H1 (cell line): ENCODE data around the gene KCNT1. TPM values are rescaled to one million over a fixed set of nuclear protein-coding genes. Genes with fewer than 3 reads are reported as not detected.
A peak's percentile ranks its signal among the peaks of the same experiment; 100 is the strongest.

Experiments
- CTCF ChIA-PET: fragments of 300-600 bp; sonication (Branson Sonifier 250); formaldehyde crosslinking; loops from one replicate; lab custom pipeline; 2021; ENCODE audit not compliant: partially characterized antibody; lab: Charles Lee
- POLR2A ChIA-PET: fragments of 300-600 bp; sonication (Branson Sonifier 250); formaldehyde crosslinking; loops from one replicate; lab custom pipeline; 2021; ENCODE audit warnings: inconsistent platforms; ENCODE audit not compliant: partially characterized antibody; lab: Charles Lee
- DNase-seq, 2 experiments: peaks; one replicate each; pipeline versions ENCODE4 v3.0.0 to v3.0.0-alpha.2; 2010 to 2022; ENCODE audit warnings: low spot score in 2 of 2, low read depth in 1 of 2, mixed read lengths in 1 of 2
- FAIRE-seq: peaks from 2 replicates; lab custom pipeline; 2011; peaks lifted over from hg19 to GRCh38; lab: Jason Lieb, UNC
- H2AFZ ChIP-seq: 2 replicates; pipeline ENCODE4 v1.8.1; 2012; ENCODE audit warnings: low read length, inconsistent platforms
- H2AK5ac ChIP-seq: 2 replicates; pipeline ENCODE4 v1.6.1; 2013; ENCODE audit warnings: low read depth, low read length
- H2BK120ac ChIP-seq: replicated peaks from 2 replicates; pipeline ENCODE3; 2013; ENCODE audit warnings: low read depth, low read length, inconsistent platforms
- H2BK12ac ChIP-seq: 2 replicates; pipeline ENCODE4 v1.6.1; 2013; ENCODE audit warnings: low read depth, low read length
- H2BK15ac ChIP-seq: 2 replicates; pipeline ENCODE4 v1.6.1; 2013; ENCODE audit warnings: low read length
- H2BK20ac ChIP-seq: 2 replicates; pipeline ENCODE4 v1.6.1; 2013; ENCODE audit warnings: low read length
- H2BK5ac ChIP-seq: 2 replicates; pipeline ENCODE4 v1.6.1; 2013; ENCODE audit warnings: low read depth, low read length
- H3K14ac ChIP-seq: 2 replicates; pipeline ENCODE4 v1.6.1; 2013; ENCODE audit warnings: inconsistent platforms; ENCODE audit not compliant: insufficient read length
- H3K18ac ChIP-seq: 2 replicates; pipeline ENCODE4 v1.6.1; 2013; ENCODE audit warnings: low read length; ENCODE audit errors: extremely low read depth
- H3K23ac ChIP-seq: 2 replicates; pipeline ENCODE4 v1.6.1; 2013; ENCODE audit warnings: inconsistent platforms; ENCODE audit not compliant: insufficient read length
- H3K23me2 ChIP-seq: 2 replicates; pipeline ENCODE4 v1.6.1; 2013; ENCODE audit warnings: low read depth, low read length
- H3K27ac ChIP-seq: 2 replicates; pipeline ENCODE4 v1.6.1; 2011; ENCODE audit warnings: low read depth, low read length, inconsistent platforms
- H3K27me3 ChIP-seq, 4 experiments: replicated peaks in 1 of 4; 1 replicate in 1 of 4; 2 replicates in 3 of 4; pipeline versions ENCODE4 v1.6.1 to v1.8.1; 2011 to 2013; ENCODE audit warnings: low read length in 3 of 4, mild to moderate bottlenecking in 3 of 4, inconsistent platforms in 2 of 4, mixed read lengths in 2 of 4, moderate library complexity in 1 of 4; ENCODE audit not compliant: control insufficient read depth in 3 of 4, insufficient read depth in 3 of 4; ENCODE audit errors: extremely low read depth in 1 of 4
- H3K36me3 ChIP-seq, 4 experiments: 2 replicates each; pipeline versions ENCODE4 v1.6.1 to v1.8.1; 2011 to 2013; ENCODE audit warnings: mild to moderate bottlenecking in 4 of 4, low read length in 3 of 4, moderate library complexity in 2 of 4, control low read depth in 1 of 4, inconsistent platforms in 1 of 4; ENCODE audit not compliant: insufficient read depth in 4 of 4, control insufficient read depth in 2 of 4
- H3K4ac ChIP-seq: replicated peaks from 2 replicates; pipeline ENCODE3; 2013; ENCODE audit warnings: low read length, low read depth, mixed read lengths, inconsistent platforms; ENCODE audit not compliant: insufficient read length
- H3K4me1 ChIP-seq, 4 experiments: replicated peaks in 1 of 4; 1 replicate in 1 of 4; 2 replicates in 3 of 4; pipeline versions ENCODE4 v1.6.1 to v1.8.1; 2011 to 2013; ENCODE audit warnings: low read length in 3 of 4, inconsistent platforms in 2 of 4, mixed read lengths in 1 of 4; ENCODE audit not compliant: insufficient read depth in 4 of 4, control insufficient read depth in 3 of 4
- H3K4me2 ChIP-seq, 2 experiments: 2 replicates each; pipeline versions ENCODE4 v1.6.1 to v1.8.1; 2011 to 2013; ENCODE audit warnings: low read depth in 2 of 2, low read length in 2 of 2, control low read depth in 1 of 2, inconsistent platforms in 1 of 2, mild to moderate bottlenecking in 1 of 2; ENCODE audit not compliant: insufficient read depth in 1 of 2
- H3K4me3 ChIP-seq, 4 experiments: fragments of 200-600, 300-600 bp in 1 of 4; sonication (generic), shearing (Covaris generic), sonication (Bioruptor Twin) in 1 of 4; 2 replicates each; pipeline versions ENCODE4 v1.5.1 to v1.8.1; 2011 to 2016; ENCODE audit warnings: low read length in 4 of 4, low read depth in 3 of 4, control low read depth in 2 of 4, inconsistent platforms in 2 of 4, mild to moderate bottlenecking in 2 of 4, mixed read lengths in 1 of 4, moderate library complexity in 1 of 4; ENCODE audit not compliant: insufficient read depth in 2 of 4; ENCODE audit errors: extremely low read depth in 1 of 4
- H3K56ac ChIP-seq: replicated peaks from 2 replicates; pipeline ENCODE3; 2013; ENCODE audit warnings: low read depth, mild to moderate bottlenecking, mixed read lengths, low read length, inconsistent platforms; ENCODE audit not compliant: insufficient read length
- H3K79me1 ChIP-seq: 2 replicates; pipeline ENCODE4 v1.6.1; 2013; ENCODE audit warnings: low read depth, low read length, control low read depth
- H3K79me2 ChIP-seq, 2 experiments: 2 replicates each; pipeline versions ENCODE4 v1.6.1 to v1.8.1; 2012 to 2013; ENCODE audit warnings: low read length in 2 of 2, mild to moderate bottlenecking in 2 of 2, inconsistent platforms in 1 of 2; ENCODE audit not compliant: insufficient read depth in 2 of 2, control insufficient read depth in 1 of 2
- H3K9ac ChIP-seq, 4 experiments: replicated peaks in 1 of 4; 1 replicate in 1 of 4; 2 replicates in 3 of 4; pipeline versions ENCODE4 v1.6.1 to v1.8.1; 2011 to 2013; ENCODE audit warnings: low read depth in 3 of 4, low read length in 3 of 4, control low read depth in 2 of 4, mild to moderate bottlenecking in 2 of 4, moderate library complexity in 2 of 4, inconsistent platforms in 1 of 4; ENCODE audit errors: extremely low read depth in 1 of 4
- H3K9me3 ChIP-seq, 2 experiments: 2 replicates each; pipeline versions ENCODE4 v1.6.1 to v1.8.1; 2012 to 2013; ENCODE audit warnings: mild to moderate bottlenecking in 2 of 2, moderate library complexity in 2 of 2, control low read depth in 1 of 2, inconsistent platforms in 1 of 2, low read depth in 1 of 2, low read length in 1 of 2, mixed read lengths in 1 of 2; ENCODE audit not compliant: insufficient read depth in 2 of 2
- H4K20me1 ChIP-seq, 2 experiments: replicated peaks in 1 of 2; 2 replicates each; pipeline versions ENCODE3 to v1.8.1; 2011 to 2013; ENCODE audit warnings: inconsistent platforms in 2 of 2, low read length in 2 of 2, mild to moderate bottlenecking in 1 of 2; ENCODE audit not compliant: insufficient read depth in 2 of 2, control insufficient read depth in 1 of 2
- H4K5ac ChIP-seq: 2 replicates; pipeline ENCODE4 v1.6.1; 2013; ENCODE audit warnings: low read length, low read depth, mixed read lengths, inconsistent platforms; ENCODE audit not compliant: insufficient read length
- H4K8ac ChIP-seq: 2 replicates; pipeline ENCODE4 v1.8.0; 2013; ENCODE audit warnings: mild to moderate bottlenecking, moderate library complexity, low read length, inconsistent platforms; ENCODE audit not compliant: insufficient read depth; ENCODE audit errors: extremely low read depth
- H4K91ac ChIP-seq: replicated peaks from 2 replicates; pipeline ENCODE3; 2013; ENCODE audit warnings: low read length, mixed read lengths, inconsistent platforms; ENCODE audit not compliant: insufficient read length
- BACH1 ChIP-seq: IDR thresholded peaks from 2 replicates; pipeline ENCODE4 v1.6.1; 2012; ENCODE audit warnings: low read length, improper control_type of control experiment
- CTCF ChIP-seq, 3 experiments: IDR thresholded peaks; 1 replicate in 2 of 3; 2 replicates in 1 of 3; pipeline versions ENCODE4 v1.5.1 to v1.6.1; 2011; ENCODE audit warnings: low read length in 3 of 3, mild to moderate bottlenecking in 3 of 3, inconsistent platforms in 2 of 3, low read depth in 1 of 3, moderate library complexity in 1 of 3; ENCODE audit not compliant: insufficient read depth in 1 of 3; ENCODE audit errors: control extremely low read depth in 1 of 3
- EGR1 ChIP-seq: IDR thresholded peaks from 2 replicates; pipeline ENCODE4 v1.6.1; 2011; ENCODE audit warnings: low read depth, low read length, borderline replicate concordance
- POU5F1 ChIP-seq: IDR thresholded peaks from 2 replicates; pipeline ENCODE4 v1.6.1; 2011; ENCODE audit warnings: low read depth, mild to moderate bottlenecking, low read length, moderate library complexity
- RNF2 ChIP-seq: fragments of 200-900, 300-1000 bp; sonication (generic); IDR thresholded peaks from 2 replicates; pipeline ENCODE4 v1.7.1; 2016; ENCODE audit warnings: borderline replicate concordance, low read depth, mild to moderate bottlenecking, antibody characterized with exemption, low read length; ENCODE audit not compliant: poor library complexity, severe bottlenecking; ENCODE audit errors: missing control alignments
- WGBS, 2 experiments: shearing (Covaris generic) in 1 of 2; methylation state at CpG; one replicate each; pipeline versions ENCODE4 v1.1.6 to v1.1.7; 2013 to 2015; ENCODE audit warnings: low lambda C conversion rate in 2 of 2, mixed read lengths in 2 of 2, inconsistent platforms in 1 of 2, low coverage in 1 of 2, missing lambda C conversion rate in 1 of 2; ENCODE audit not compliant: insufficient replicate concordance in 2 of 2, insufficient coverage in 1 of 2, insufficient read length in 1 of 2; ENCODE audit errors: extremely low coverage in 1 of 2, missing lambda C conversion rate in 1 of 2; 5-methylcytosine and 5-hydroxymethylcytosine counted together
- polyA plus RNA-seq, 7 experiments: library from polyadenylated mRNA; depleted of rRNA in 3 of 7; stranded (reverse) in 5 of 7; unstranded in 2 of 7; fragments of >200 nt in 5 of 7; fragments of 200-250 nt in 2 of 7; gene quantifications; 1 replicate in 5 of 7; 2 replicates in 1 of 7; 4 replicates in 1 of 7; pipeline versions ENCODE4 v1.2.1 to v1.2.3, GENCODE V29; 2011 to 2013; ENCODE audit warnings: missing spikeins in 2 of 7, mixed read lengths in 2 of 7
- total RNA-seq: library from RNA; stranded (reverse); fragmentation: NEBNext Ultra II Directional; extraction: Animal tissue kit (Norgen Biotek cat#: 25700); gene quantifications from 2 replicates; pipeline ENCODE4 v1.2.1, GENCODE V29; 2021

KCNT1 gene
- total and polyA plus RNA-seq, 2 of the 8 experiments (the other 6 are each of a cell fraction or from before 2014, with no cell fraction given): 0.13 to 0.20 TPM

- H4K5ac ChIP-seq: no peak within 1 kb of the TSS
- POLR2A ChIA-PET: interaction anchor here (0.7 to 3.6 kb wide), 3 partner anchors 8 to 14 kb away, joined by 3 to 19 read pairs (median 3); no protein-coding TSS in a partner anchor
- FAIRE-seq: no peak
Measured at GRCh38 chr9:135662758-135663450, 39.1 kb upstream of the KCNT1 start, which contains the start of gene LCN9. Gene LCN9, plus strand, starts transcription at chr9:135663309. Its CDS starts 13 bp downstream, at chr9:135663322.

More at GRCh38 chr9:135662758-135663450, 39.1 kb upstream of the KCNT1 start, which contains the start of gene LCN9:
- Histone ChIP-seq H3K36me3 (peaks cover 0 to 27% (median 0%) of the 10 kb centered on the region in 4 experiments; a peak in 3 of 8 replicates), H4K20me1 (no peaks in the 10 kb centered on the region), H3K4ac (peak within 1 kb of the TSS; percentile 51), H3K79me2 (no peaks in the 10 kb centered on the region), H2BK12ac (peak within 1 kb of the TSS; percentile 60; the same call in 1 of the 2 replicates), H3K4me2 (no peak within 1 kb of the TSS), H3K9ac (no peak within 1 kb of the TSS), H3K18ac (peak within 1 kb of the TSS; percentile 60; the same call in 1 of the 2 replicates), H3K27ac (no peak within 1 kb of the TSS), H3K23ac (no peak within 1 kb of the TSS), H2BK5ac (no peak within 1 kb of the TSS), H2AK5ac (no peak within 1 kb of the TSS), H2BK120ac (no peak within 1 kb of the TSS), H4K8ac (no peak within 1 kb of the TSS), H3K14ac (no peak within 1 kb of the TSS), H3K79me1 (no peaks in the 10 kb centered on the region), H3K4me3 (no peak within 1 kb of the TSS), H4K91ac (peak within 1 kb of the TSS; percentile 7), H2BK20ac (no peak within 1 kb of the TSS), H3K56ac (no peak within 1 kb of the TSS), H2BK15ac (peak within 1 kb of the TSS; percentile 46; the same call in 1 of the 2 replicates), H3K23me2 (no peaks in the 10 kb centered on the region), H3K9me3 (peaks cover 18 to 21% of the 10 kb centered on the region in 2 experiments; a peak in 3 of 4 replicates), H3K4me1 (peaks cover 0 to 8% (median 4%) of the 10 kb centered on the region in 4 experiments; a peak in 3 of 7 replicates), H3K27me3 (no peaks in the 10 kb centered on the region; a peak in 1 of 7 replicates), H2AFZ (no peak within 1 kb of the TSS)
- TF ChIP-seq CTCF (IDR thresholded peaks at IDR 0.05; ENCODE audit: control extremely low read depth in 1 of 3, insufficient read depth in 1 of 3, low read depth in 1 of 3, low read length in 3 of 3) (no peak), POU5F1 (no peak), RNF2 (no peak), EGR1 (no peak), BACH1 (no peak)
- DNase-seq: peak in 1 of 2 experiments; percentile 43
- WGBS, 2 experiments: 77% methylated on average over 24 of the region's 25 CpGs; no CpG with 5 or more reads in 1 of the 2 experiments
- CTCF ChIA-PET: interaction anchor here (1.0 to 1.8 kb wide), 3 partner anchors 9 to 40 kb away, joined by 3 to 5 read pairs (median 3); no protein-coding TSS in a partner anchor
